Epithelial cell of proximal tubule (primary cell): ENCODE data around the gene FXR2. TPM values are rescaled to one million over a fixed set of nuclear protein-coding genes. Genes with fewer than 3 reads are reported as not detected.

Source experiments
- DNase-seq: peaks from one replicate; pipeline ENCODE4 v3.0.0-alpha.2; 2011; ENCODE audit warnings: low read depth
- H3K4me3 ChIP-seq: 2 replicates; pipeline ENCODE4 v1.5.1; 2011; ENCODE audit warnings: low read depth, mild to moderate bottlenecking, low read length
- CTCF ChIP-seq: conservative IDR thresholded peaks from 2 replicates; pipeline ENCODE4 v1.5.1; 2012; ENCODE audit warnings: low read depth, mild to moderate bottlenecking, low read length
- total RNA-seq: library from RNA; depleted of rRNA; stranded (reverse); fragments of >200 nt; gene quantifications from 2 replicates; pipeline ENCODE4 v1.2.3, GENCODE V29; 2015

FXR2 gene
- total RNA-seq, 1 donor from 2014 or later: 49.9 TPM

GRCh38 chr17:7570351-7570750 lies 44.3 kb downstream of the FXR2 start:
- TF ChIP-seq CTCF: no peak
- no peak for DNase-seq
- H3K4me3 ChIP-seq: no peak overlapping the region

DNA sequence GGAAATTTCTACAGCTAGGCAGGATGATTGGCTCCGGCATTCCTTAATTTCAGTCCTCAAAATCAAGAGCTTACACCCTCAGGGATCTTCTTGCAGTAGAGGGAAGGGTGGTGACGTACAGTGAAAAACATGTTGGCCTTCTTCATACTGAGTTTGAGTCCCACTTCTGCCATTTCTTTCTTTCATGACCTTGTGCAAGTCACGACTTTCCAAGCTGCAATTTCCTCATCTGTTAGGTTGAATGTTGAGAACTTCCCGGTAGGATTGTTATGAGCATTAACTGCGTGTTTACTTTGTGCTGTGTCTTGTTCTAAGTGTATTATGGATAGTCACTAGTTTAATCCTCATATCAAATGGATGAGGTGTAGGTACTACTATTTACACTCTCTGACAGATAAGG lies 45.1 kb downstream of the FXR2 start:
- H3K4me3 ChIP-seq: no peak overlapping the region
- no peak for DNase-seq
- TF ChIP-seq CTCF: no peak

- no peak for TF ChIP-seq CTCF
- peak overlapping the region; percentile 89 for H3K4me3 ChIP-seq
- DNase-seq: no peak
Measured at GRCh38 chr17:7563115-7563869, 51.4 kb downstream of the FXR2 start.

DNA sequence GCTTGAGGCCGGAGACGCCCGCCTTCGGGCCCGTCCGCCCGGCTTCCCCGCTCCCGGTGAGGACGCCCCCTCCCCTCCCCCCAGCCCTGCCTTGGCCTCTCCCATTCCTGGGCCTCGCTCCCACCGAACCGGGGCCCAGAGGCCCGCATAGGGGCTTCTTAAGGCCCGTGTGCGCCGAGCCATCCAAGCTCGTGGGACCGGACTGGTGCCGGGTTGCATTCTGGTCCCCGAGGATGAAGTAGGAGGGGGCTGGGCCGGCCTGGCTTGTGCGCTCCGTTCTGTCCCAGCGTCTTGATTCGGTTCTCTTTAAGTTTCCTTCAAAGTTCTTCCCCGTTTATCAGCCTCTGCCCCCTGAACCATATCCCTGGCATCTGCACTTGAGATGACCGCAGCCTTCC lies 52.5 kb downstream of the FXR2 start:
- DNase-seq: no peak
- no peak for TF ChIP-seq CTCF
- peak overlapping the region; percentile 89 for H3K4me3 ChIP-seq

GRCh38 chr17:7561589-7562207 lies 53.0 kb downstream of the FXR2 start, which contains the start of gene SENP3:
TSS of gene SENP3 (plus strand) at chr17:7561919. CDS start at chr17:7563077, 1,158 bp downstream.
- peak within 1 kb of the TSS; percentile 89 for H3K4me3 ChIP-seq
- TF ChIP-seq CTCF: no peak
- DNase-seq: no peak

DNA sequence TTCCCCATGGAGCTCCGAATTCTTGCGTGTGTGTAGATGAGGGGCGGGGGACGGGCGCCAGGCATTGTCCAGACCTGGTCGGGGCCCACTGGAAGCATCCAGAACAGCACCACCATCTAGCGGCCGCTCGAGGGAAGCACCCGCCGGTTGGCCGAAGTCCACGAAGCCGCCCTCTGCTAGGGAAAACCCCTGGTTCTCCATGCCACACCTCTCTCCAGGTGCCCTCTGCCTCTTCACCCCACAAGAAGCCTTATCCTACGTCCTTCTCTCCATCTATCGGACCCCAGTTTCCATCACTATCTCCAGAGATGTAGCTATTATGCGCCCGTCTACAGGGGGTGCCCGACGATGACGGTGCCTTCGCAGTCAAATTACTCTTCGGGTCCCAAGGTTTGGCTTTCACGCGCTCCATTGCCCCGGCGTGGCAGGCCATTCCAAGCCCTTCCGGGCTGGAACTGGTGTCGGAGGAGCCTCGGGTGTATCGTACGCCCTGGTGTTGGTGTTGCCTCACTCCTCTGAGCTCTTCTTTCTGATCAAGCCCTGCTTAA lies 53.6 kb downstream of the FXR2 start:
- no peak for DNase-seq
- peak; percentile 65 for TF ChIP-seq CTCF
- peak overlapping the region; percentile 89 for H3K4me3 ChIP-seq
